Measurements from ENCODE around the gene THTPA.

THTPA gene

DNA sequence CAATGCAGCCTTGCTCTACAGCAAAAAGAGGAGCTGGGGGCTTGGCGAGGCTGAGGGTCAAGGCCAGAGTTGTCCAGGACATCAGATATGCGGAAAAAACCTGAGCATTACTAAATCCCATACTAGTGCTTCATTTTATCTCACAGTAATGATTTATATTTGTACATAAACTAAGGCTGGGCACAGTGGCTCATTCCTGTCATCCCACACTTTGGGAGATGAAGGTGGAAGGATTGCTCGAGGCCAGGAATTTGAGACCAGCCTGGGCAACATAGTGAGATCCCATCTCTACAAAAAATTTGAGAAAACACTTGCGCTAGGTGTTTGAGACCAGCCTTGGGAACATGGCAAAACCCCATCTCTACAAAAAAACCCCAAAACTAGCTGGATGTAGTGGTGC lies 34.1 kb downstream of the THTPA start:
- TF ChIP-seq TAF1 (IDR thresholded peaks at IDR 0.05; ENCODE audit: borderline replicate concordance, insufficient read depth, low read length): no peak
- no peak for TF ChIP-seq REST (IDR thresholded peaks at IDR 0.05; ENCODE audit: insufficient read depth in 1 of 2, low read depth in 2 of 2, low read length in 2 of 2)
- TF ChIP-seq SIN3A (IDR thresholded peaks at IDR 0.05; ENCODE audit: borderline replicate concordance, insufficient read depth, low read length): no peak
- no peak for TF ChIP-seq POLR2AphosphoS5 (IDR thresholded peaks at IDR 0.05; ENCODE audit: low read depth, low read length)
- TF ChIP-seq FOXP2 (optimal IDR thresholded peaks at IDR 0.05; ENCODE audit: borderline replicate concordance, extremely low read depth, extremely low read length, insufficient read depth): no peak

DNA sequence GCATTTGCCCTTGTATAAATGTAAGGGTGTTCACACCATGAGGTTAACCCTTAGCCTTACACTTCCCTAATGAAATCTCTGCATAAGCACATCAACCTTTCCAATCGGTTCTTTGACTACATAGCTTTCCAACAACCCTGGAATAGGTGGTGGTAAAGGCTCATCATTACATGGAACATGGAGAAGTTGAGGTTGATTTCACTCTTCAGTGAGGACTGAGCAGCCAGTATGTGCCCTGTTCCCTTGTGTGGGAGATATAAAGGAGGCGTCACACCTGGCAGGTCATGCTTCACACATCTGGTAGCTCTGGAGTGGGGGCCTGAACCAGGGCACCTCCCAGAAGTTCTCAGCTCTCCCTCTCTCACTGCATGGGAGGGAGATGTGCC lies 44.2 kb downstream of the THTPA start:
- TF ChIP-seq REST (IDR thresholded peaks at IDR 0.05; ENCODE audit: insufficient read depth in 1 of 2, low read depth in 2 of 2, low read length in 2 of 2): no peak
- no peak for TF ChIP-seq FOXP2 (optimal IDR thresholded peaks at IDR 0.05; ENCODE audit: borderline replicate concordance, extremely low read depth, extremely low read length, insufficient read depth)
- no peak for TF ChIP-seq SIN3A (IDR thresholded peaks at IDR 0.05; ENCODE audit: borderline replicate concordance, insufficient read depth, low read length)
- no peak for TF ChIP-seq POLR2AphosphoS5 (IDR thresholded peaks at IDR 0.05; ENCODE audit: low read depth, low read length)
- no peak for TF ChIP-seq TAF1 (IDR thresholded peaks at IDR 0.05; ENCODE audit: borderline replicate concordance, insufficient read depth, low read length)

DNA sequence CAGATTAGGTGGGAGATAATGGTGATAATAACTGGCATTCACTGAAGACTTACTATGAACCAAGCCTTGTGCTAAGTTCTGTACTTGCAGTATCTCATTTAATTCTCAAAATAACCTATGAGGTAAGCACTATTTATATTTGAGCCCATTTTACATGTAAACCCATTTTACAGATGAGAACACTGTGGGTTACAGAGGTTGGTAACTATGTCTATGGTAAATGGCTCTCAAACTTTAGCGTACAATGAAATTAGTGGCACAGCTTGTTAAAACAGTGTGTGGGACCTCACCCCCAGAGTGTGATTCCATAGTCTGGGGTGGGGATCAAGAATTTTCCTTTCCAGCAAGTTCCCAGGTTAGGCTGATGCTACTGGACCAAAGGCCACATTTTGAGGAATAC lies 44.7 kb downstream of the THTPA start:
- TF ChIP-seq REST (IDR thresholded peaks at IDR 0.05; ENCODE audit: insufficient read depth in 1 of 2, low read depth in 2 of 2, low read length in 2 of 2) (no peak), TAF1 (IDR thresholded peaks at IDR 0.05; ENCODE audit: borderline replicate concordance, insufficient read depth, low read length) (no peak), SIN3A (IDR thresholded peaks at IDR 0.05; ENCODE audit: borderline replicate concordance, insufficient read depth, low read length) (no peak), FOXP2 (optimal IDR thresholded peaks at IDR 0.05; ENCODE audit: borderline replicate concordance, extremely low read depth, extremely low read length, insufficient read depth) (no peak)

DNA sequence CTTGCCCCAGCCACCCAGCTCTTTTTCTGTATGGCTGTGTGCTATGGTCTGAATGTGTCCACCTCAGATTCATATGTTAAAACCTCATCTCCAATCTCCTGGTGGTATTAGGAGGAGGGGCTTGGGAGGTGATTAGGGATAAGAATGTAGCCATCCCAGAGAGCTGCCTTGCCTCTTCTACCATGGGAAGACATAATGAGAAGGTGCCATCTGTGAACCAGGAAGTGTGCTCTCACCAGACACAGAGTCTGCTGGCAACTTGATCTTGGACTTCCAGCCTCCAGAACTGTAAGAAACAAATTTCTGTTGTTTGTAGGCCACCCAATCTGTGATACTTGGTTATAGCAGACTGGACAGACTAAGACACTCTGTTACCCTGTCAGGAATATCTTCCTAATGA lies 45.4 kb downstream of the THTPA start:
- TF ChIP-seq TAF1 (IDR thresholded peaks at IDR 0.05; ENCODE audit: borderline replicate concordance, insufficient read depth, low read length) (no peak), REST (IDR thresholded peaks at IDR 0.05; ENCODE audit: insufficient read depth in 1 of 2, low read depth in 2 of 2, low read length in 2 of 2) (no peak), POLR2AphosphoS5 (IDR thresholded peaks at IDR 0.05; ENCODE audit: low read depth, low read length) (no peak), SIN3A (IDR thresholded peaks at IDR 0.05; ENCODE audit: borderline replicate concordance, insufficient read depth, low read length) (no peak), FOXP2 (optimal IDR thresholded peaks at IDR 0.05; ENCODE audit: borderline replicate concordance, extremely low read depth, extremely low read length, insufficient read depth) (no peak)

DNA sequence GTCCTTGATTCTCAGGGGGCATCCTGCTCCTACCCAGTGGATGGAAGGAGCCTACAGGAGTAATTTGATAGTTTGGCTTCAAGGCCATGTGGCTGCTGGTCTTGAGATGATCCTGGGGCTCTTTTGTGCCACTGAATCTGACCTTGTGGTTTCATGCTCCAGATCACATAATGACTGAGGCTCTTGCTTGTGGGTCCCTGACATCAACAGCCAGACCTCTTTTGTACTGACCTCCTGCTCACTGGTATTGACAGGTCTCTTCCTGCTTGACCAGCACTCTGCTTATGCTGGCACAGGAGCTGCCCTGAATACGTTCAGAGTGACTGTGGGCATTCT lies 45.7 kb downstream of the THTPA start:
- TF ChIP-seq SIN3A (IDR thresholded peaks at IDR 0.05; ENCODE audit: borderline replicate concordance, insufficient read depth, low read length) (no peak), TAF1 (IDR thresholded peaks at IDR 0.05; ENCODE audit: borderline replicate concordance, insufficient read depth, low read length) (no peak), FOXP2 (optimal IDR thresholded peaks at IDR 0.05; ENCODE audit: borderline replicate concordance, extremely low read depth, extremely low read length, insufficient read depth) (no peak), POLR2AphosphoS5 (IDR thresholded peaks at IDR 0.05; ENCODE audit: low read depth, low read length) (no peak)

All from PFSK-1 (cell line).